GM18909 (cell line): ENCODE data around the gene SLC23A1.

Source experiments
- ATAC-seq: cut with Tn5 transposase; IDR thresholded peaks from one replicate; pipeline ENCODE4 v1.9.1; 2021; ENCODE audit warnings: mild to moderate bottlenecking; ENCODE audit not compliant: unreplicated experiment, poor library complexity

The SLC23A1 gene

GRCh38 chr5:139408191-139408590 lies 25.1 kb upstream of the SLC23A1 start:
- no peak for ATAC-seq

GRCh38 chr5:139407517-139407916 lies 24.4 kb upstream of the SLC23A1 start:
- no peak for ATAC-seq

GRCh38 chr5:139406963-139407362 lies 23.9 kb upstream of the SLC23A1 start:
- no peak for ATAC-seq

GRCh38 chr5:139404484-139404840 lies 21.4 kb upstream of the SLC23A1 start:
- ATAC-seq: no peak

- peak; percentile 86 for ATAC-seq
Measured at GRCh38 chr5:139403787-139404483, 20.8 kb upstream of the SLC23A1 start, which contains the start of gene SPATA24. Gene SPATA24 (minus strand): TSS chr5:139404089. CDS start chr5:139404060, 29 bp downstream.

GRCh38 chr5:139403418-139403786 lies 20.3 kb upstream of the SLC23A1 start:
- ATAC-seq: peak; percentile 3

- no peak for ATAC-seq
Measured at GRCh38 chr5:139402561-139403158, 19.6 kb upstream of the SLC23A1 start.

GRCh38 chr5:139401546-139401945 lies 18.4 kb upstream of the SLC23A1 start:
- ATAC-seq: no peak

- ATAC-seq: no peak
Measured at GRCh38 chr5:139399501-139400121, 16.5 kb upstream of the SLC23A1 start.

GRCh38 chr5:139397921-139398320 lies 14.8 kb upstream of the SLC23A1 start:
- no peak for ATAC-seq

- ATAC-seq: no peak
Measured at GRCh38 chr5:139396691-139397090, 13.6 kb upstream of the SLC23A1 start.

GRCh38 chr5:139395844-139396640 lies 12.9 kb upstream of the SLC23A1 start:
- no peak for ATAC-seq

- ATAC-seq: no peak
Measured at GRCh38 chr5:139394654-139395566, 11.8 kb upstream of the SLC23A1 start, which contains the start of gene PROB1. Gene PROB1 (minus strand): TSS chr5:139395104. CDS start chr5:139395081, 23 bp downstream.

- ATAC-seq: no peak
Measured at GRCh38 chr5:139394123-139394653, 11.1 kb upstream of the SLC23A1 start.

GRCh38 chr5:139393497-139394122 lies 10.5 kb upstream of the SLC23A1 start:
- ATAC-seq: no peak

GRCh38 chr5:139392678-139393496 lies 9.8 kb upstream of the SLC23A1 start:
- ATAC-seq: peak; percentile 54

- no peak for ATAC-seq
Measured at GRCh38 chr5:139392324-139392677, 9.2 kb upstream of the SLC23A1 start.

- ATAC-seq: no peak
Measured at GRCh38 chr5:139391570-139392323, 8.7 kb upstream of the SLC23A1 start.
